IPS-15b (cell line): Measurements from ENCODE around the gene CHML.

Experiments
- H3K27me3 ChIP-seq: one replicate; pipeline ENCODE4 v1.6.1; 2013; ENCODE audit warnings: low read length; ENCODE audit not compliant: control insufficient read depth, insufficient read depth
- H3K36me3 ChIP-seq: one replicate; pipeline ENCODE4 v1.6.1; 2013; ENCODE audit warnings: low read length; ENCODE audit not compliant: control insufficient read depth, insufficient read depth
- H3K4me1 ChIP-seq: one replicate; pipeline ENCODE4 v1.6.1; 2013; ENCODE audit warnings: mild to moderate bottlenecking, low read length; ENCODE audit not compliant: control insufficient read depth, insufficient read depth
- H3K4me3 ChIP-seq: one replicate; pipeline ENCODE4 v1.5.1; 2013; ENCODE audit warnings: low read depth, low read length
- H3K9ac ChIP-seq: one replicate; pipeline ENCODE4 v1.6.1; 2013; ENCODE audit warnings: low read depth, mild to moderate bottlenecking, low read length
- H3K9me3 ChIP-seq: one replicate; pipeline ENCODE4 v1.6.1; 2013; ENCODE audit warnings: mild to moderate bottlenecking, low read length; ENCODE audit not compliant: control insufficient read depth, insufficient read depth

CHML gene

DNA sequence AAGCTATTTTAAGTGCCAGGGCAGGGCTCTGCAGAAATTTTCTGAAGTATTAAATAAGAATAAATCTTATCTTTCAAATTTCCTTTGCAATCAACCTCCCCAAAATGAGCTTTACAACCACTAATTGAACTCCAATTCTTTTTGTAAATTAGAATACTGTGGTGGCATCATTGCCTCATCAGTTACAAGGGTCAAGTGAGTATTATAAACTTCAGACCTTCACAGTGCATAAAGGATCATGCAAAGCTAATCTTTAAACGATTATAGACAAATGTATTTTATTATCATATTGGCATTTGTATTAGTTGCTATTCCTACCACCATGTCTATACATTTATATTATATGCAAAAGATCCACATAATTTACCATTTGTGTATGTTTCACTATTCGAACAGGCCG, 7.2 kb downstream of the CHML start:
- no peaks in the 10 kb centered on the region for H3K9me3 ChIP-seq
- H3K36me3 ChIP-seq: peaks cover 3% of the 10 kb centered on the region

DNA sequence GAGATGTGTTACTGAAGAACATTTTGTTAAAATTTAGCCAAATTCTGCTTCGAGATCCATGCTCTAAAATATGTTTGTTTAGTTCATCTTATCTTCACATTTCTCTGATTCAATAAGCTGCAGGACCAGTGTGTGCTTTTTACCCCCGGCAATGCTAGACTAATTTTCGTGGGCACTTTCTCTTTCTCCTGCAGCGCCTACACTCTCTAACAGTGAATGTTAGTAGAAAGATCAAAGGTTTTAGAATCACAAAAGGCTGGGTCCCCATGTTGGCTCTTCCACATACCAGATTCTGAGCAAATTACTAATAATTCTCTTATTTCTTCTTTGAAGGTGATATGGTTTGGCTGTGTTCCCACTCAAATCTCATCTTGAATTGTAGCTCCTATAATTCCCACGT, 8.5 kb downstream of the CHML start:
- no peak overlapping the region for H3K9ac ChIP-seq
- no peak overlapping the region for H3K4me3 ChIP-seq
- peaks cover 3% of the 10 kb centered on the region for H3K36me3 ChIP-seq
- peaks cover 5% of the 10 kb centered on the region for H3K4me1 ChIP-seq
- H3K27me3 ChIP-seq: no peaks in the 10 kb centered on the region
- no peaks in the 10 kb centered on the region for H3K9me3 ChIP-seq

More for the DNA sequence above, 7.2 kb downstream of the CHML start:
- no peak overlapping the region for H3K4me3 ChIP-seq
- H3K27me3 ChIP-seq: no peaks in the 10 kb centered on the region
- H3K9ac ChIP-seq: no peak overlapping the region
- H3K4me1 ChIP-seq: peaks cover 3% of the 10 kb centered on the region

DNA sequence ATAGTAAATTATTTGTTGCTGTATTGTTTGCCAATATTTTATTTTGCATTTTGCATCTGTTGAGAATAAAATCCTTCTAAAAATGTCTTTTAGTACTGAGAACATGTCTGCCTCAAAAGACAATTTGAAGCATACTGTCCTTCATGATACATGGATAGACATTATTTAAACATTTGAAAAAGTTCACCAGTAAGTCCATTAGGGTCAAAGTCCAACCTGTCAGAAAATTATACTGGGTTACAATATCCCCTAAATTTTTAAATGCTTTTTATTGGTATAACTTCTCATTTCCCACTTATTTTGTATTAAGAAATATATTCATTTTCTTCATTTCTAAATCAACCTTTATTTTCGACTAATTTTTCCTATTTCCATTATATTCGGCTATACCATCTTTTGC, 9.3 kb downstream of the CHML start:
- H3K9me3 ChIP-seq: no peaks in the 10 kb centered on the region
- no peak overlapping the region for H3K4me3 ChIP-seq
- peaks cover 3% of the 10 kb centered on the region for H3K36me3 ChIP-seq
- no peak overlapping the region for H3K9ac ChIP-seq
- H3K4me1 ChIP-seq: peaks cover 5% of the 10 kb centered on the region
- H3K27me3 ChIP-seq: no peaks in the 10 kb centered on the region

- peaks cover 3% of the 10 kb centered on the region for H3K36me3 ChIP-seq
- H3K9ac ChIP-seq: no peak overlapping the region
- H3K4me1 ChIP-seq: peaks cover 5% of the 10 kb centered on the region
- H3K9me3 ChIP-seq: no peaks in the 10 kb centered on the region
- no peak overlapping the region for H3K4me3 ChIP-seq
- H3K27me3 ChIP-seq: no peaks in the 10 kb centered on the region
Measured at GRCh38 chr1:241630476-241630875, 9.7 kb downstream of the CHML start.

DNA sequence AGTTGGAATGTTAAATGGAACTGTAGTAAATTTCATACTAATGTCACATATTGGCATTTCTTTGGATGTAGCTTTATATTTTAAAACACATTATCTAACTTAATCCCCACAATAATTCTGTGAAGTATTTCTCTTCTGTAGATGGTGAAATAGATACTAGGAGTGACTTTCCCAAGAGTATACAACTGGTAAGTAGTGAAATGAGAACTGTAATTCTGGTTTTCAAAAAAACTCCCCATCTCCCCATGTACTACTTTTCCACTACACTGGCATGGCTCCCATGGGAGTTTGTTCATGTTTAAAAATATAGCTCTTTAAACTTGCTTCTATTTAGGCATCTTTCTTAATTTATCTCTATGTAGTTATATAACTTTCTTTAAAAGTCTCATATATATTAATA, 10.2 kb downstream of the CHML start:
- Histone ChIP-seq H3K9ac (no peak overlapping the region), H3K27me3 (no peaks in the 10 kb centered on the region), H3K4me1 (peaks cover 5% of the 10 kb centered on the region), H3K9me3 (no peaks in the 10 kb centered on the region), H3K4me3 (no peak overlapping the region), H3K36me3 (peaks cover under 1% of the 10 kb centered on the region)

DNA sequence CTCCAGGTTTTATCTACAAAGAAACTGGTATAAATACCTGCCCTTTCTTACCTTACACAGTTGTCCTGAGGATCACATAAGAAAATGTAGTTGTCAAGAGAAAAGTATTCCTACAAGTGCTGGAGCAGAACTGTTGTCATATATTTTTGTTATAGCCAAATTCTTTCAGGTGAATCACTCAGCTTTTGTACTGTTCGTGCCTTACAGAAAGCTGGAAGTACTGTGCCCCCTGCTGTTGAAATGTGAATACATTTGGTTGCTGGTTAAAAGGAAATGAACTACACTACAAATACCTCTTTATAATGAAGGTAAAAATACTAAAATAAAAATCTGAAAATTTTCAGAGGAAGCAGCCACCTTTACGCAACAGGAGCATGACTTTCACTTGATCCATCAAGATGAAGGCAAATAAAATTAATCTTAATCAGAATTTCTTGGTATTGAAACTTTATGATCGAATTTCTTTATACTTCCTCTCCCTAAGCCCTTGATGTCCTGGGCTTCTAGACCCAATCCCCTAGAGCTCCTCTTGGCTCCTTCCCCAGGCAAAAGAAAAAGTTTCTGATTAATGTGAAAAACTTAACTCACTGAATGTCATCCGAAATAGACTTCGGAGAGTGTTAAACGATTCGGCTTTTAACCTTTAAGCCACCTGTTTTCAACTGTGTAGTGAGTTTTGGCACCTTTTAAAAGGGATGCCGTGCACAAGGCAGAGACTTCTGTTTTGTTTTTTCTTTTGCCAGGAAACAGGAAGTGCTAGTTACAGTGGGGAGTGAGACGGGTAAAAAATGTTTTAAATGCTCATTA, 12.5 kb downstream of the CHML start:
- Histone ChIP-seq H3K9ac (no peak overlapping the region), H3K4me3 (no peak overlapping the region), H3K27me3 (no peaks in the 10 kb centered on the region), H3K36me3 (no peaks in the 10 kb centered on the region), H3K9me3 (no peaks in the 10 kb centered on the region), H3K4me1 (peaks cover 5% of the 10 kb centered on the region)

DNA sequence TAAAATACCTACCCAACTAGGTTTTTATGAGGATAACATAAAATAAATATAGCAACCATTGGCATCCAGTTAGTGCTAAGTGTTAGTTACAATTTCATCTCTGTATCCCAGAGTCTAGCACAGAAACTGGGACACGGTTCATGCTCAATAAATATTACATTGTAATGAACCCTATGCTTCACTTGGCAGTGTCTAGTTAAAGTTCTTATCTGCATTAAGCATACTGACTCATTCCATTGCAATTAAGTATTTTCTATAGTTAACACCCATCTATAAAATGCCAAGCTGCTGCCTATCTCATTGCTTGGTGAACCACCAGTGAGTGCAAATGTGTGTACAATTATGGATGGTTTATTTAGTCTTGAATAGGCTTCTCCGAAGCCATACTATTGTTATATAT, 15.2 kb downstream of the CHML start:
- no peaks in the 10 kb centered on the region for H3K27me3 ChIP-seq
- no peak overlapping the region for H3K9ac ChIP-seq
- no peak overlapping the region for H3K4me3 ChIP-seq
- no peaks in the 10 kb centered on the region for H3K36me3 ChIP-seq
- H3K4me1 ChIP-seq: peaks cover 5% of the 10 kb centered on the region
- H3K9me3 ChIP-seq: no peaks in the 10 kb centered on the region

DNA sequence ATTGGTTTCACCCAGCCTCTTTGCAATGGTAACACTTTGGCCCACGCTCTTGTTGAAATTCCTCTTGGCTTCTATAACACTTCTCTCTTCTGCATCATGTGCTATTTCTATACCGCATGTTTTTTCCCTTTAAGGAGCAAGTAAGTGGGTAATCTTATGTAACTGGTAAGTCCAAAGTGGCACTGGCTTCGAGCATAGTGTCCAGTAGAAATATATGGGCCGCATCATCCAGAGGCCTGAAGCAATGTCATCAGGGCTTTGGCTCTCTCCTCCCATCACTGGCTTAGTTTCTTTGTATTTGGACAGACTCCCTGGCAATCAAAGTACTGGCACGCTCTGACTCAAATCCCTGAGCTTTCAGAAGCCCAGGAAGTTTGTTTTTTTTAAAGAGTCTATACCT, 17.5 kb downstream of the CHML start:
- H3K9ac ChIP-seq: no peak overlapping the region
- no peaks in the 10 kb centered on the region for H3K9me3 ChIP-seq
- H3K4me3 ChIP-seq: no peak overlapping the region
- H3K27me3 ChIP-seq: no peaks in the 10 kb centered on the region
- H3K36me3 ChIP-seq: no peaks in the 10 kb centered on the region
- H3K4me1 ChIP-seq: peaks cover 1% of the 10 kb centered on the region

DNA sequence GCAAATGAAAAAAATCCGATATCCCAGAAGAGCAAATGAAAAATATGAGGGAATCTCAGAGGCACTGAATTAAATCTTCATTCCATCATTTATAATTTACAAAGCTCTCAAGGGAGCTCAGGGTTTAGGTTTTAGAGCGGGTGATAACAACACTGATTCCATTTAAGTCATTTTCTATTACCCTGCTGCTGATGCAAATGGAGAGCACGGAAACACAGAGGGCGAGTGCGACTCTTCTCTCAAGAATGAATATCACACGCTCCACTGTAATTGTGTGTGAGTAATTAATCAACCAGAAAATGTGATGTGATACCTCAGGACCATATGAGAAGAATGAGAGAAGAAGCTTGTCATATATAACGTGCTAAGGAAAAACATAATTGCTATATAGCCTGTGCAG, 22.7 kb downstream of the CHML start:
- Histone ChIP-seq H3K9ac (no peak overlapping the region), H3K27me3 (no peaks in the 10 kb centered on the region), H3K9me3 (no peaks in the 10 kb centered on the region), H3K4me3 (no peak overlapping the region), H3K36me3 (no peaks in the 10 kb centered on the region), H3K4me1 (no peaks in the 10 kb centered on the region)

- no peaks in the 10 kb centered on the region for H3K27me3 ChIP-seq
- no peaks in the 10 kb centered on the region for H3K9me3 ChIP-seq
- no peak overlapping the region for H3K9ac ChIP-seq
- H3K4me1 ChIP-seq: no peaks in the 10 kb centered on the region
- H3K36me3 ChIP-seq: no peaks in the 10 kb centered on the region
- H3K4me3 ChIP-seq: no peak overlapping the region
Measured at GRCh38 chr1:241615043-241615974, 24.9 kb downstream of the CHML start.

DNA sequence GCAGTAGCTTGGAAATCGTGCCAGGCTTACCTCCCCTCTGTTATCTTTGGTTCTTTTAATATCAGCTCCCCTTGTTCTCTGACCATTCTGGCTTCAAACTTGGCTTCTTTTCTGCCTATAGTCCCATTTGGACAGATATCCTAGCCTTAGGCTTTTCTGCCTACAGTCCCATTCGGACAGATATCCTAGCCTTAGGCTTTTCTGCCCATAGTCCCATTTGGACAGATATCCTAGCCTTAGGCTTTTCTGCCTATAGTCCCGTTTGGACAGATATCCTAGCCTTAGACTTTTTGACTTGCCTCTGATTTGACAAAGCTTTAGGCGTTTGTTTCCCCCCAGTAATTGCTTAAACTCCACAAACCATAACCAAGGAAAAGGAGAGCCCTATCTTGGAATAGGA, 25.6 kb downstream of the CHML start:
- no peak overlapping the region for H3K4me3 ChIP-seq
- H3K36me3 ChIP-seq: no peaks in the 10 kb centered on the region
- H3K4me1 ChIP-seq: no peaks in the 10 kb centered on the region
- no peaks in the 10 kb centered on the region for H3K27me3 ChIP-seq
- no peaks in the 10 kb centered on the region for H3K9me3 ChIP-seq
- no peak overlapping the region for H3K9ac ChIP-seq

DNA sequence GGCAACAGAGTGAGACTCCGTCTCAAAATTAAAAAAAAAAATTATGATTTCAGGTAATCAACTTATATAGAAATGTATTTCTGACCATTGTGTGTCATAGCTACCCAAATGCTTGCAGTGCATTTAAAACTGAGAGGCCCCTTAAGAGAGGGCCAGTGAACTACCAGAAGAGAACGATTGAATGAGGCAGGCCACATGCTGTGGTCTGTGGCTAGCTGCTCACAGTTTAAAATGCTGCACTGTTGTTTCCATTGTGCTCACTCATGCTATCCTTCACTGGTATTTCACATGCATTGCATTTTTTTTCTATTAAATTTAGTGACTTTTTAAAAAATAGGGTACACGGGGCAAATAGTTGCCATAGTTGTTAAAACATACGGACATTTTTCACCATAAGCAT, 26.0 kb downstream of the CHML start:
- Histone ChIP-seq H3K9me3 (no peaks in the 10 kb centered on the region), H3K27me3 (no peaks in the 10 kb centered on the region), H3K9ac (no peak overlapping the region), H3K36me3 (no peaks in the 10 kb centered on the region), H3K4me1 (no peaks in the 10 kb centered on the region), H3K4me3 (no peak overlapping the region)
